SK-N-SH (cell line): ENCODE results near the gene TDRKH. TPM values are rescaled to one million over a fixed set of nuclear protein-coding genes. Genes with fewer than 3 reads are reported as not detected.
"Not testable (repeated sequence)": the region's sequence is repeated elsewhere in the genome, so short reads cannot be mapped to it uniquely, and the experiment has no call there.

Experiments
- CTCF ChIA-PET: fragments of 300-600, 350-600 bp; formaldehyde crosslinking; extraction: SDS; loops from one replicate; lab custom pipeline; 2021; lab: Yijun Ruan, JAX
- POLR2A ChIA-PET: fragments of 350-600 bp; sonication (Branson Sonifier 250); formaldehyde crosslinking; extraction: SDS; loops from one replicate; lab custom pipeline; 2020; ENCODE audit warnings: antibody characterized with exemption, inconsistent platforms; lab: Yijun Ruan, JAX
- DNase-seq: peaks from one replicate; pipeline ENCODE4 v3.0.0; 2012
- H2AFZ ChIP-seq: fragments of 200-600 bp; sonication (generic); 2 replicates; pipeline ENCODE4 v1.8.1; 2016; ENCODE audit warnings: antibody characterized with exemption, mild to moderate bottlenecking, low read depth
- H3F3A ChIP-seq: fragments of 200-600 bp; sonication (generic); replicated peaks from 2 replicates; pipeline ENCODE3; 2016; ENCODE audit warnings: antibody characterized with exemption, mild to moderate bottlenecking; ENCODE audit not compliant: insufficient read depth
- H3K27ac ChIP-seq, 2 experiments: fragments of 200-500 bp in 1 of 2; fragments of 200-600 bp in 1 of 2; sonication (Bioruptor generic) in 1 of 2; sonication (generic), shearing (Covaris generic) in 1 of 2; 2 replicates each; pipeline versions ENCODE4 v1.5.1 to v1.6.1; 2014 to 2016; ENCODE audit warnings: low read depth in 2 of 2, inconsistent platforms in 1 of 2, low read length in 1 of 2, mild to moderate bottlenecking in 1 of 2, mixed read lengths in 1 of 2
- H3K27me3 ChIP-seq: fragments of 200-600 bp; sonication (generic), shearing (Covaris generic); 2 replicates; pipeline ENCODE4 v1.6.1; 2016; ENCODE audit warnings: mixed run types; ENCODE audit not compliant: insufficient read depth
- H3K36me3 ChIP-seq, 2 experiments: fragments of 200-500 bp in 1 of 2; fragments of 200-600 bp in 1 of 2; sonication (Bioruptor generic) in 1 of 2; sonication (generic) in 1 of 2; replicated peaks in 1 of 2; 2 replicates each; pipeline versions ENCODE3 to v1.5.1; 2014 to 2016; ENCODE audit warnings: low read length in 1 of 2, mild to moderate bottlenecking in 1 of 2; ENCODE audit not compliant: insufficient read depth in 2 of 2, control insufficient read depth in 1 of 2
- H3K4me1 ChIP-seq, 2 experiments: fragments of 200-500 bp in 1 of 2; fragments of 200-600 bp in 1 of 2; sonication (Bioruptor generic) in 1 of 2; sonication (generic), shearing (Covaris generic) in 1 of 2; 2 replicates each; pipeline versions ENCODE4 v1.5.1 to v1.6.1; 2014 to 2016; ENCODE audit warnings: low read depth in 1 of 2, low read length in 1 of 2, mixed run types in 1 of 2; ENCODE audit not compliant: insufficient read depth in 2 of 2, control insufficient read depth in 1 of 2
- H3K4me2 ChIP-seq: fragments of 200-600 bp; sonication (generic), shearing (Covaris generic); 2 replicates; pipeline ENCODE4 v1.6.1; 2017; ENCODE audit warnings: mixed run types
- H3K4me3 ChIP-seq, 2 experiments: fragments of 200-500 bp in 1 of 2; fragments of 200-600 bp in 1 of 2; sonication (Bioruptor generic) in 1 of 2; sonication (generic), shearing (Covaris generic) in 1 of 2; 2 replicates each; pipeline versions ENCODE4 v1.5.1 to v1.8.1; 2014 to 2016; ENCODE audit warnings: low read depth in 2 of 2, inconsistent platforms in 1 of 2, low read length in 1 of 2, mild to moderate bottlenecking in 1 of 2, mixed read lengths in 1 of 2, moderate library complexity in 1 of 2
- H3K79me2 ChIP-seq: fragments of 200-600 bp; sonication (generic); 2 replicates; pipeline ENCODE4 v1.8.1; 2017; ENCODE audit warnings: mild to moderate bottlenecking; ENCODE audit not compliant: insufficient read depth
- H3K9ac ChIP-seq: fragments of 200-600 bp; sonication (generic); 2 replicates; pipeline ENCODE4 v1.6.1; 2017; ENCODE audit warnings: mixed run types
- H3K9me2 ChIP-seq: fragments of 200-600 bp; sonication (generic); 2 replicates; pipeline ENCODE4 v1.6.1; 2017; ENCODE audit warnings: mixed run types
- H3K9me3 ChIP-seq: fragments of 200-600 bp; sonication (generic); 2 replicates; pipeline ENCODE4 v1.6.1; 2017; ENCODE audit warnings: mixed run types, mild to moderate bottlenecking, moderate library complexity
- H4K20me1 ChIP-seq: fragments of 200-600 bp; sonication (generic); 2 replicates; pipeline ENCODE4 v1.6.1; 2017; ENCODE audit warnings: mild to moderate bottlenecking, mixed run types; ENCODE audit not compliant: insufficient read depth
- EP300 ChIP-seq, 2 experiments: IDR thresholded peaks; 2 replicates each; pipeline versions ENCODE4 v1.4.0 to v1.6.1; 2012; ENCODE audit warnings: borderline replicate concordance in 1 of 2, low read depth in 1 of 2, low read length in 1 of 2
- EZH2phosphoT487 ChIP-seq: fragments of 200-600 bp; sonication (generic); IDR thresholded peaks from 2 replicates; pipeline ENCODE4 v1.6.1; 2017; ENCODE audit warnings: low read depth, mixed run types, mild to moderate bottlenecking, antibody characterized with exemption, moderate library complexity, borderline replicate concordance
- FOXJ3 ChIP-seq: sonication (generic); formaldehyde crosslinking; IDR thresholded peaks from 2 replicates; pipeline ENCODE4 v1.5.1; 2020; ENCODE audit warnings: mild to moderate bottlenecking, missing genetic modification reagents
- FOXM1 ChIP-seq: IDR thresholded peaks from 2 replicates; pipeline ENCODE4 v1.4.0; 2012; ENCODE audit warnings: low read depth, mild to moderate bottlenecking
- GABPA ChIP-seq: IDR thresholded peaks from 2 replicates; pipeline ENCODE4 v1.4.0; 2012; ENCODE audit warnings: low read depth, mild to moderate bottlenecking
- GATA2 ChIP-seq: sonication (generic); formaldehyde crosslinking; IDR thresholded peaks from 2 replicates; pipeline ENCODE4 v1.5.0; 2020; ENCODE audit warnings: mild to moderate bottlenecking, missing genetic modification reagents
- JUND ChIP-seq: IDR thresholded peaks from 2 replicates; pipeline ENCODE4 v1.4.0; 2012
- MEF2A ChIP-seq: IDR thresholded peaks from 2 replicates; pipeline ENCODE4 v1.4.0; 2012; ENCODE audit warnings: low read depth, borderline replicate concordance
- MXI1 ChIP-seq: IDR thresholded peaks from 2 replicates; pipeline ENCODE4 v1.6.1; 2012; ENCODE audit warnings: mild to moderate bottlenecking, low read depth, low read length, improper control_type of control experiment
- RCOR1 ChIP-seq: fragments of 150-350 bp; IDR thresholded peaks from 2 replicates; pipeline ENCODE4 v1.6.1; 2017; ENCODE audit warnings: antibody characterized with exemption, low read length
- RFX5 ChIP-seq: IDR thresholded peaks from 2 replicates; pipeline ENCODE4 v1.6.1; 2012; ENCODE audit warnings: mild to moderate bottlenecking, improper control_type of control experiment, low read length
- TCF12 ChIP-seq: IDR thresholded peaks from 2 replicates; pipeline ENCODE4 v1.4.0; 2012
- TEAD4 ChIP-seq: IDR thresholded peaks from 2 replicates; pipeline ENCODE4 v1.4.0; 2012; ENCODE audit warnings: mild to moderate bottlenecking, borderline replicate concordance; ENCODE audit not compliant: insufficient read depth
- YY1 ChIP-seq: IDR thresholded peaks from 2 replicates; pipeline ENCODE4 v1.4.0; 2012; ENCODE audit warnings: low read depth, mild to moderate bottlenecking
- WGBS: methylation state at CpG from one replicate; pipeline ENCODE4 v1.1.6; 2017; ENCODE audit warnings: low lambda C conversion rate; 5-methylcytosine and 5-hydroxymethylcytosine counted together
- polyA plus RNA-seq, 3 experiments: library from polyadenylated mRNA; depleted of rRNA; stranded (reverse); fragments of >200 nt; gene quantifications; 2 replicates each; pipeline ENCODE4 v1.2.3, GENCODE V29; 2012
- TF ChIP-seq, protein P1 (sequence below): fragments of 150-350 bp; IDR thresholded peaks from 2 replicates; pipeline ENCODE4 v1.6.1; 2016; ENCODE audit warnings: mild to moderate bottlenecking, low read depth, low read length
- TF ChIP-seq, protein P2 (sequence below): IDR thresholded peaks from 2 replicates; pipeline ENCODE4; 2012
- TF ChIP-seq, protein P3 (sequence below): IDR thresholded peaks from 2 replicates; pipeline ENCODE4 v1.4.0; 2012; ENCODE audit warnings: low read depth, borderline replicate concordance
- TF ChIP-seq, protein P4 (sequence below): IDR thresholded peaks from 2 replicates; pipeline ENCODE4 v1.4.0; 2012; ENCODE audit warnings: low read depth
- TF ChIP-seq, protein P5 (sequence below): IDR thresholded peaks from 2 replicates; pipeline ENCODE4 v1.6.1; 2012; ENCODE audit warnings: mild to moderate bottlenecking, low read depth, low read length, moderate library complexity

TDRKH gene
- polyA plus RNA-seq, 1 of the 3 experiments (the other 2 are of a cell fraction) = 1.9 TPM

DNA sequence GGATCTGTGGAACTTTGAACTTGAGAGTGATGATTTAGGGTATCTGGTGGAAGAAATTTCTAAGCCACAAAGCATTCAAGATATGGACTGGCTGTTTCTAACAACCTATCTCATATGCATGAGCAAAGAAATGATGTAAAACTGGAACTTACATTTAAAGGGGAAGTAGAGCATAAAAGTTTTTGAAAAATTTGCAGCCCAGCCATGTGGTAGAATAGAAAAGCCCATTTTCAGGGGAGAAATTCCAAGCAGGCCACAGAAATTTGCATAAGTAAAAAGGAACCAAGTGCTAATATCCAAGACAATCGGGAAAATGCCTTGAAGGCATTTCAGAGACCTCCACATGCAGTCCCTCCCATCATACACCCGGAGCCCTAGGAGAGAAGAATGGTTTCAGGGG lies 53.3 kb downstream of the TDRKH start:
- H3K9me3 ChIP-seq = no peaks in the 10 kb centered on the region
- H3K4me1 ChIP-seq = peaks cover 0 to 4% of the 10 kb centered on the region in 2 experiments; a peak in 1 of 4 replicates
- H3F3A ChIP-seq = no peaks in the 10 kb centered on the region
- no peak overlapping the region for H3K4me3 ChIP-seq
- no peaks in the 10 kb centered on the region for H3K9me2 ChIP-seq
- no peaks in the 10 kb centered on the region for H3K36me3 ChIP-seq
- no peak overlapping the region for H3K4me2 ChIP-seq
- no peak for DNase-seq
- TF ChIP-seq, protein P1, sequence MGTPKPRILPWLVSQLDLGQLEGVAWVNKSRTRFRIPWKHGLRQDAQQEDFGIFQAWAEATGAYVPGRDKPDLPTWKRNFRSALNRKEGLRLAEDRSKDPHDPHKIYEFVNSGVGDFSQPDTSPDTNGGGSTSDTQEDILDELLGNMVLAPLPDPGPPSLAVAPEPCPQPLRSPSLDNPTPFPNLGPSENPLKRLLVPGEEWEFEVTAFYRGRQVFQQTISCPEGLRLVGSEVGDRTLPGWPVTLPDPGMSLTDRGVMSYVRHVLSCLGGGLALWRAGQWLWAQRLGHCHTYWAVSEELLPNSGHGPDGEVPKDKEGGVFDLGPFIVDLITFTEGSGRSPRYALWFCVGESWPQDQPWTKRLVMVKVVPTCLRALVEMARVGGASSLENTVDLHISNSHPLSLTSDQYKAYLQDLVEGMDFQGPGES = no peak
- TF ChIP-seq MXI1 = no peak
- TF ChIP-seq, protein P2, sequence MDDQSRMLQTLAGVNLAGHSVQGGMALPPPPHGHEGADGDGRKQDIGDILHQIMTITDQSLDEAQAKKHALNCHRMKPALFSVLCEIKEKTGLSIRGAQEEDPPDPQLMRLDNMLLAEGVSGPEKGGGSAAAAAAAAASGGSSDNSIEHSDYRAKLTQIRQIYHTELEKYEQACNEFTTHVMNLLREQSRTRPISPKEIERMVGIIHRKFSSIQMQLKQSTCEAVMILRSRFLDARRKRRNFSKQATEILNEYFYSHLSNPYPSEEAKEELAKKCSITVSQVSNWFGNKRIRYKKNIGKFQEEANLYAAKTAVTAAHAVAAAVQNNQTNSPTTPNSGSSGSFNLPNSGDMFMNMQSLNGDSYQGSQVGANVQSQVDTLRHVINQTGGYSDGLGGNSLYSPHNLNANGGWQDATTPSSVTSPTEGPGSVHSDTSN = no peak
- no peak for TF ChIP-seq TEAD4
- TF ChIP-seq RFX5 = no peak
- TF ChIP-seq, protein P3, sequence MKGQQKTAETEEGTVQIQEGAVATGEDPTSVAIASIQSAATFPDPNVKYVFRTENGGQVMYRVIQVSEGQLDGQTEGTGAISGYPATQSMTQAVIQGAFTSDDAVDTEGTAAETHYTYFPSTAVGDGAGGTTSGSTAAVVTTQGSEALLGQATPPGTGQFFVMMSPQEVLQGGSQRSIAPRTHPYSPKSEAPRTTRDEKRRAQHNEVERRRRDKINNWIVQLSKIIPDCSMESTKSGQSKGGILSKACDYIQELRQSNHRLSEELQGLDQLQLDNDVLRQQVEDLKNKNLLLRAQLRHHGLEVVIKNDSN = no peak
- no peak for TF ChIP-seq GATA2 (CRISPR knock-in tag)
- TF ChIP-seq FOXM1 = no peak
- no peak for TF ChIP-seq JUND
- TF ChIP-seq EP300 (IDR thresholded peaks at IDR 0.05; ENCODE audit: borderline replicate concordance in 1 of 2, low read depth in 1 of 2, low read length in 1 of 2) = no peak
- no peak for TF ChIP-seq TCF12
- no peak for TF ChIP-seq FOXJ3 (CRISPR knock-in tag)
- TF ChIP-seq, protein P4, sequence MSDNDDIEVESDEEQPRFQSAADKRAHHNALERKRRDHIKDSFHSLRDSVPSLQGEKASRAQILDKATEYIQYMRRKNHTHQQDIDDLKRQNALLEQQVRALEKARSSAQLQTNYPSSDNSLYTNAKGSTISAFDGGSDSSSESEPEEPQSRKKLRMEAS = no peak
- no peak for TF ChIP-seq EZH2phosphoT487
- TF ChIP-seq RCOR1 = no peak
- no peak for TF ChIP-seq MEF2A
- TF ChIP-seq, protein P5, sequence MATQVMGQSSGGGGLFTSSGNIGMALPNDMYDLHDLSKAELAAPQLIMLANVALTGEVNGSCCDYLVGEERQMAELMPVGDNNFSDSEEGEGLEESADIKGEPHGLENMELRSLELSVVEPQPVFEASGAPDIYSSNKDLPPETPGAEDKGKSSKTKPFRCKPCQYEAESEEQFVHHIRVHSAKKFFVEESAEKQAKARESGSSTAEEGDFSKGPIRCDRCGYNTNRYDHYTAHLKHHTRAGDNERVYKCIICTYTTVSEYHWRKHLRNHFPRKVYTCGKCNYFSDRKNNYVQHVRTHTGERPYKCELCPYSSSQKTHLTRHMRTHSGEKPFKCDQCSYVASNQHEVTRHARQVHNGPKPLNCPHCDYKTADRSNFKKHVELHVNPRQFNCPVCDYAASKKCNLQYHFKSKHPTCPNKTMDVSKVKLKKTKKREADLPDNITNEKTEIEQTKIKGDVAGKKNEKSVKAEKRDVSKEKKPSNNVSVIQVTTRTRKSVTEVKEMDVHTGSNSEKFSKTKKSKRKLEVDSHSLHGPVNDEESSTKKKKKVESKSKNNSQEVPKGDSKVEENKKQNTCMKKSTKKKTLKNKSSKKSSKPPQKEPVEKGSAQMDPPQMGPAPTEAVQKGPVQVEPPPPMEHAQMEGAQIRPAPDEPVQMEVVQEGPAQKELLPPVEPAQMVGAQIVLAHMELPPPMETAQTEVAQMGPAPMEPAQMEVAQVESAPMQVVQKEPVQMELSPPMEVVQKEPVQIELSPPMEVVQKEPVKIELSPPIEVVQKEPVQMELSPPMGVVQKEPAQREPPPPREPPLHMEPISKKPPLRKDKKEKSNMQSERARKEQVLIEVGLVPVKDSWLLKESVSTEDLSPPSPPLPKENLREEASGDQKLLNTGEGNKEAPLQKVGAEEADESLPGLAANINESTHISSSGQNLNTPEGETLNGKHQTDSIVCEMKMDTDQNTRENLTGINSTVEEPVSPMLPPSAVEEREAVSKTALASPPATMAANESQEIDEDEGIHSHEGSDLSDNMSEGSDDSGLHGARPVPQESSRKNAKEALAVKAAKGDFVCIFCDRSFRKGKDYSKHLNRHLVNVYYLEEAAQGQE = no peak
- no peak for TF ChIP-seq YY1
- TF ChIP-seq GABPA = no peak
- WGBS = 36% methylated on average over 2 of the region's 2 CpGs
- H2AFZ ChIP-seq = no peak overlapping the region
- peaks cover 12% of the 10 kb centered on the region; the same call in 1 of the 2 replicates for H3K27me3 ChIP-seq
- CTCF ChIA-PET = interaction anchor here (3.3 kb wide), 1 partner anchor 99 kb away, joined by 12 read pairs; no protein-coding TSS in a partner anchor
- H3K9ac ChIP-seq = no peak overlapping the region
- no peak overlapping the region for H3K27ac ChIP-seq
- no peaks in the 10 kb centered on the region for H3K79me2 ChIP-seq
- POLR2A ChIA-PET = no interaction called here
- H4K20me1 ChIP-seq = no peaks in the 10 kb centered on the region

DNA sequence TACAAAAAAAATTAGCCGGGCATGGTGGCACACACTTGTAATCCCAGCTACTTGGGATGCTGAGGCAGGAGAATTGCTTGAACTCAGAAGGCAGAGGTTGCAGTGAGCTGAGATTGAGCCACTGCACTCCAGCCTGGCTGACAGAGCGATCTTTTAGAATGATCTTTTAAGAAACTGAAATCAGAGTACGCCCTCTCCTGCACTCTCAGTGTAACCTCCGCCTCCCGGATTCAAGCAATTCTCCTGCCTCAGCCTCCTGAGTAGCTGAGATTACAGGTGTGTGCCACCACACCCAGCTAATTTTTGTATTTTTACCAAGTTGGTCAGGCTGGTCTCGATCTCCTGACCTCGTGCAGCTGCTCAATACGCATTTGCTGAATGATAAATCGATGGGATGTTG lies 56.3 kb downstream of the TDRKH start:
- H3K9me3 ChIP-seq, H3K9me2 ChIP-seq, H3K27ac ChIP-seq, H4K20me1 ChIP-seq, POLR2A ChIA-PET, H3K27me3 ChIP-seq, H3F3A ChIP-seq, H3K9ac ChIP-seq, H3K36me3 ChIP-seq, H2AFZ ChIP-seq, DNase-seq, H3K4me2 ChIP-seq, H3K4me3 ChIP-seq, H3K79me2 ChIP-seq: not testable (repeated sequence)
- WGBS = 81% methylated on average over 9 of the region's 9 CpGs
- H3K4me1 ChIP-seq = peaks cover 0 to 14% of the 10 kb centered on the region in 2 experiments; a peak in 1 of 4 replicates
- CTCF ChIA-PET = interaction anchor here (0.6 to 3.9 kb wide), 32 partner anchors 10 to 292 kb away, joined by 3 to 64 read pairs (median 6); partner anchors contain the start of genes CELF3, MRPL9, RIIAD1 and TDRKH
